DOHH2 (cell line): ENCODE results near the gene CSMD2.

ENCODE experiments used
- EZH2phosphoT487 ChIP-seq: fragments of 200-600 bp; sonication (generic); IDR thresholded peaks from 2 replicates; pipeline ENCODE4 v1.6.1; 2017; ENCODE audit warnings: borderline replicate concordance, mild to moderate bottlenecking, antibody characterized with exemption, low read length, moderate library complexity, mixed read lengths
- TF ChIP-seq, protein P1 (sequence below): fragments of 200-600 bp; sonication (generic); IDR thresholded peaks from one replicate; pipeline ENCODE4 v1.5.1; 2014; ENCODE audit warnings: antibody characterized with exemption, mild to moderate bottlenecking, low read depth, low read length; ENCODE audit not compliant: poor library complexity, severe bottlenecking

GRCh38 chr1:33494929-33495328, 670.1 kb downstream of the CSMD2 start:
- TF ChIP-seq, protein P1, sequence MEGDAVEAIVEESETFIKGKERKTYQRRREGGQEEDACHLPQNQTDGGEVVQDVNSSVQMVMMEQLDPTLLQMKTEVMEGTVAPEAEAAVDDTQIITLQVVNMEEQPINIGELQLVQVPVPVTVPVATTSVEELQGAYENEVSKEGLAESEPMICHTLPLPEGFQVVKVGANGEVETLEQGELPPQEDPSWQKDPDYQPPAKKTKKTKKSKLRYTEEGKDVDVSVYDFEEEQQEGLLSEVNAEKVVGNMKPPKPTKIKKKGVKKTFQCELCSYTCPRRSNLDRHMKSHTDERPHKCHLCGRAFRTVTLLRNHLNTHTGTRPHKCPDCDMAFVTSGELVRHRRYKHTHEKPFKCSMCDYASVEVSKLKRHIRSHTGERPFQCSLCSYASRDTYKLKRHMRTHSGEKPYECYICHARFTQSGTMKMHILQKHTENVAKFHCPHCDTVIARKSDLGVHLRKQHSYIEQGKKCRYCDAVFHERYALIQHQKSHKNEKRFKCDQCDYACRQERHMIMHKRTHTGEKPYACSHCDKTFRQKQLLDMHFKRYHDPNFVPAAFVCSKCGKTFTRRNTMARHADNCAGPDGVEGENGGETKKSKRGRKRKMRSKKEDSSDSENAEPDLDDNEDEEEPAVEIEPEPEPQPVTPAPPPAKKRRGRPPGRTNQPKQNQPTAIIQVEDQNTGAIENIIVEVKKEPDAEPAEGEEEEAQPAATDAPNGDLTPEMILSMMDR, result no peak
- TF ChIP-seq EZH2phosphoT487, result no peak
